GM18873 (cell line): ENCODE results near the gene LPP.

Source experiments
- ATAC-seq: cut with Tn5 transposase; IDR thresholded peaks from one replicate; pipeline ENCODE4 v1.9.1; 2021; ENCODE audit warnings: mild to moderate bottlenecking, moderate library complexity, moderate number of reproducible peaks; ENCODE audit not compliant: unreplicated experiment, low FRiP score

LPP gene

DNA sequence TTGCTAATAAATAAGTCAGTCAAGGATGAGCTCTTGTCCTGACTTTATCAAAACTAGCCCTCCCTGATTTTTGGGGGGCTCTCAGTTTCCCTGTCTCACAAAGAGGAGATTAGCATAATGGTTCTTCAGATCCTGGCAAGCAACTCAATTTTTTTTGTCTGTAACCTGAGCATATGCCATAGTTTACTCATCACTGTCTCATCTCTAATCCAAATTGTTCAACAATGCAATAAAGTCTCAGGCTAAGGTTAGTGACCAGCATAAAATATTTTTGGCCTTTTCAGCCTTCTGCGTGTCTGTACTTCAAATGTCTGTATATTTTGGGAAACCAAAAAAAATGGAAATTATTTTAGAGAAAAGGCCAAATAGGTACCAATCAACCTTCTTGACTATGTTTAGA is 552.2 kb downstream of the LPP start:
- no peak for ATAC-seq

DNA sequence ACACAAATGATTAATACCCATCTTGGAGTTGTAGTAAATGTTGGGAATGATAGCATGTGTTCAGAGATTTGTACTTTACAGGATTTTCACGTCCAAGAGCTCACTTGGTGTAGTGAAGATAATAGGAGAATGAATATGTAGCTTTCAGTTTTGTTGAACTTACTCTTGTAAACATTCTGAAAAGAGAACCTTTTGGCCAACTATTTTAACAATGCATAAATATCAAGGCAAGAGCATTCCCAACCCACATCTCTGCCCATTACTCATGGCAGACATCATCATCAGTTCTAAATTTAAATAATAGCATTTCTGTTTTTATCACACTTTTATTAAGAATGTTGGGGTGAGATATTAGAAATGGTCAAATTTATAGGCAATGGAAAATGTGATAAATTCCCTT is 552.6 kb downstream of the LPP start:
- no peak for ATAC-seq

DNA sequence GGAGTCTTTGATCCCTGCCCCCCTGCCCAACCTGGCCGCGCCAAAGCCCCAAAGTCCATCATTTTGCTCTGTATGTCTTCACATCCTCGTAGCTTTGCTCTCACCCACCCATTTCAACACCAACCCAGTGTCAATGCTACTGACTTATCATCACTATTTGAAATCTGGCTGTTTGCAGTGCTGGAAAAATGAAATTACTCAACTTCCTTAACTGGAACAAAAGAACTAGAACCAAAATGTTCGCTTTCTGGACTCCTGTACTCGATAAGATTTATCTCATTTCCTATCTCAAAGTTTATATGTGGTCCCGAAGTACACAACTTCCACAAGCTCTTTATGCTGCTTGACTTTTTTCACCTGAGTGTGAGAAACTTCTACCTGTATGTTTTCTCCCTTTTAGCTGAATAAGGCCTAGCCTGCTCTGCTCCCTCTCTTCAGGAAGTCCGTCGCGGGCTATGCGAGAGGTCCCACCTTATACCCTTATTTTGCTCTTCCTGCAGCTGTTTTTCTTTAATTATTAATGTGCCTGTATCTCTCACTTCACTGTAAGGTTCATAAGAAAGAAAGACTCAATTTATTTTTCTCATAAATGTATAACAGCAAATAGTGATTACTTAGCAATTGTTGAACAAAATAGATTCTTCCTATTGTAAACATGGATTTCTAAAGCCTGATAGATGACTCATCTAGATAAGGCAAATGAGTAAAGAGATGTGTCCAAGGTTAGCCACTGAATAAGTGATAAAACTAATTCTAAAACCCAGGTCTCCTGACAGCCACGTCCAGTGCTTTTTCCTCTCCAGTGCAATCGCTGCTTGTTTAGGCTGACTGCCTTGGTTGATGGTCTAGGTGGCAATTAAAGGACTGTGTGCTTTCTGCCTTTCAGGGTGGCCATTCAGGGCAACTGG is 553.7 kb downstream of the LPP start:
- ATAC-seq = no peak

DNA sequence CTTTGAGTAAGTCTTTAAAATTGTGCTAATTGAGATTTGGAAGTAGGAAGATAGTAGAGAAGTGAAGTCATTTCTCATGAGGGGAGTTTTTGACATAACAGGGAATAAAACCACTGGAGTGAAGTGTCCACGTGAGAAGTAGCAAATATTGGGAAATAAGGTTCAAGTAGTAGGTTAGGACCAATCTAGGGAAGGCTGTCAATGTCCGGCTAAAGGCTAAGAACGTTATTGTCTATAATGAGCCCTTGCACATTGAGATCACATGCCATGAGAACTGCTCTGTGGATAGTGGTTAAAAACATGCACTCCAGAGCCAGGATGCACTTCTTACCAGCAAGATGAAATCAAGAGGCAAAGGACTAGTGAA is 557.9 kb downstream of the LPP start:
- no peak for ATAC-seq

DNA sequence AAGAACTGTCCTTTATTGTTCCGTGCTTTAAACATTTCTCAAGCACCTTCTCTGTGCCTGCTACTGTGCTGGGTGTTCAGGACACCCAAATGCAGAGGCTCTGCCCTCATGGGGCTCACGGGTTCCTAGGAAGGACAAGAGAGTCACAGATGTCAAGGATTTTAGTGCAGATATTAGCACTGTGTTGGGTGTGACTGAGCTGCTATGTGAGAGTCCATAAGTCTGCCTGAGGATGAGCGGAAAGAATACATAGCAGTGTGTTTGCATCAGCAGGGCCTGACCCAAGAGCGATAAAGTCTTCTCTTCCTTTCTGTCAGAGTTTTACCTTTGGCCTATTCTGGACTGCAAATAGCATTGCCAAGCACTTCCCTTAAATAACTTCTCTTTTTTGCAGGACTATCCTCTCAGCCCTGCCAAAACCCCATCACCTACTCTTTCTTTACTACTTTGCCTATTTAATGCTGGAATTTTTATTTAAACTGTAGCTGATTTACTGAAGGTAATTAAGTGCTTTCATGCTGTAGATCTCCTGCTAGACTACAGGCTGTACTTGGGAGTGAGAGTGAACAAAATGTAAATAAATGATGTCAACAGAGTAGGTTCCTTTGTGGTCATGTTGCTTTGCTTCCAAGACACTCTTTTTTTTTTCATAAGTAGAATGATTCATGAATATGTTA is 558.4 kb downstream of the LPP start:
- ATAC-seq = no peak

DNA sequence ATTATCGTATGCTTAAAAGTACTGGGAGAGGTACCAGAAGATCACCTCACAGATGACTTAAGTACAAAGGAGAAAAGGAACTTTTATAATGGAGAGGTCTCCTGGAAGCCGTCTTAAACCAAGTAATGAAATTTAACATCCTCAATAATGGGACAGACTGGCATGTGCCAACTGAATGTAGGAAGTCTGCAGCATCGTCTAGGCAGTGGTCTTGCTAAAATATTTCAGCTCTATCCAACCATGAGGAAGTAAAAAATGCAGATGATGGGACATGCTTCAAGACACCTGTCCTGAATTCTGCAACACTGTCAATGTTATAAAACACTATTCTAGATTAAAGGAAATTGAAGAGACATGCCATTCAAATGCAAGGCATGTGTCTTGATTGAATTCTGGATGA is 559.0 kb downstream of the LPP start:
- no peak for ATAC-seq

DNA sequence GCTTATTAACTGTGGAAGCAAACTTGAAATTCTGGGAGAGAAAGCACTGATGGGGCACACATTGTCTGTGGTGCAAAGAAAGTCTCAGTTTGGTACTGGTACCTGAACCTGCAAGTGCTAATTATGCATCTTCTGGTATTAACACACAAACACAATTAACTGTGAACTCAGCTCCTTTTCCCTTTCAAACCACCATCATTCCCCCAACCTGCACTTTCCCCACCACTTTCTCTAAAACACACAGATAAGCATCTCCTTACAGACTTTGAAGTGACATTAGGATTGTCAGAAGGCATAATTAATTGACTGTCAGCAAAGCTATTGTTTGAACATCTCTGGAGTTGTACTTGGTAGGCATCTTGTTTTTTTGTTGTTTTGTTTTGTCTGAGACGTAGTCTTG is 565.6 kb downstream of the LPP start:
- no peak for ATAC-seq

DNA sequence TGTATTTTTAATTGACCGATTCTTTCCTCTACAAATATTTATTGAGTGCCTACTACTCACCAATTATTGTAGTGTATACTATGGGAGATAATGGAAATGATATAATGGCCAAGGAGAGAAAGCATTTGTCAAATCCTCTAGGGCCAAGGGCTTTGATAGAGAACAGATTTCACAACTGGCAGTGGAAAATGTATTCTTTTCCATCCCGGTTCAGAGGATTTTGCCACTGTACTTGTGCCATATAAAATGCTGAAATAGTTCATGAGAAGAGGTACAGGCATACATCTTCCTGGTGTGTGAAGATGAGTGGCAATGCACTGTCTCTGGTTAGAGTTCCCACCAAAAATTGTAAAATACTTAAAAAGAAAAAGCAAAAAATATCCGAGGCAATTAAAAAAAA is 566.3 kb downstream of the LPP start:
- ATAC-seq = no peak

DNA sequence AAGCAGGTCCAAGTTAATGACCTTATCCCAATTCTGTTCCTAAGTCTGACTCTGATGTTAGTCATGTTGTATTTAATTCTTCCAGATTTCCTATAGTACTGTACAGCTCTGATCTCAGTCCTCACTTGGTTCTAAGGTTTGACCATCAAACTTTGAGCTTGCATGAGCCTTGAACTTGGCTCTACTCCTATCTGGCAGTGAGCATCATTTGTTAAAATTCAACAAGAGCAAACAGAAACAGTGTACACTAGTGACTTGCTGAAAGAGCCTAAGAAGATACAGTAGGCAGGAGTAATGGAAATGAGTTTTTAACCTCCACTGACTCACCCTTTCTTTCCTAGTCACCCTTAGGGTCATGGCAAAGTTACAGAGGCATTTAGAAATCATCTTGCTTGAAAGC is 566.7 kb downstream of the LPP start:
- ATAC-seq = no peak

DNA sequence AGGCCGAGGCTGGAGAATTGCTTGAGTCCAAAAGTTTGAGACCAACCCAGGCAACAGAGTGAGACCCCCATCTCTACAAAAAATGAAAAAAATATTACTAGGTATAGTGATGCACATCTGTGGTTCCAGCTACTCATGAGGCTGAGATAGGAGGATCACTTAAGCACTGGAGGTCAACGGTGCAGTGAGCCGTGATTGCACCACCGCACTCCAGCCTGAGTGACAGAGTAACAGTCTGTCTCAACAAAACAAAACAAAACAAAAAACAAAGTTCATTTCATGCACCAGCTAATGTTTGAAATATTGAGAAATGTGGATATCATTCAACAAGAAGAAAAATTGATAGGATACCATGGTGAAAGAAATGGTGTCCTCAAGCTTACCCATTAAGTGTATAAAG is 567.4 kb downstream of the LPP start:
- ATAC-seq = no peak

DNA sequence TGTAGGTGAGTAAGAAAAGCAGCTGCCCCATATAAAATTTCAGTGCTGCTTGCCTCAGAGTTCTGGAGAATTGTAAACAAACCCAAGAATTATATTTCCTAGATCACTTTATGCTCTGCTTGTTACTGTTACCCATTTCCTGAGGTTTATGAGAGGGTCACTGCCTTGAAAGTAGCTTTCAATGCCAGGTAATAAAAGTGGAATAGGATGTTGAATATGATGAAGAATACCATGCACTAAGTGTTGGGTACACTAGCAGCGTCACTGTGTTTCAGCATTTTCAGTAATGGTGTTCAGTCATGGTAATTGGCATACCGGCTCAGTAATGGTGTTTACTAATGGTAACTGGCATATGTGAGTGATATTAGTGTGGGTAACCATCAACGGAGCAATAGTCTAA is 568.0 kb downstream of the LPP start:
- ATAC-seq = no peak

DNA sequence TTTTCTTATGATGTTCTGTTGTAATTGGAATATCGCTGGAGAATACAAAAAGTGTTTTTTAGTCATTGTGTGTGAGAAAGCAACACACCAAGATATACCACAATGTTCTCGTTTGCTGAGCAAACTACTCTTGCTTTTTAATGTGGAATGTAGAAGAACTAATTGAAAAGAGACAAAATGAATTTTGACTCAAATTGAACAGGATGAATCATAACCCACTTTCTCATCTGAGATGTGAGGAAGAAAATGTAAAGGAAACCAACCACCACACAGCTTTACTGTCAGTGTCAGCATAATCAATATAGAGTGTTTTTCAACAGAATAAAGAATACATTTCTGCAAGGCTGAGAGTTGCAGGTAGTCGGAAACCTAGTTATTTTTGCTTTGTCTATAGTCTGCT is 569.0 kb downstream of the LPP start:
- no peak for ATAC-seq

DNA sequence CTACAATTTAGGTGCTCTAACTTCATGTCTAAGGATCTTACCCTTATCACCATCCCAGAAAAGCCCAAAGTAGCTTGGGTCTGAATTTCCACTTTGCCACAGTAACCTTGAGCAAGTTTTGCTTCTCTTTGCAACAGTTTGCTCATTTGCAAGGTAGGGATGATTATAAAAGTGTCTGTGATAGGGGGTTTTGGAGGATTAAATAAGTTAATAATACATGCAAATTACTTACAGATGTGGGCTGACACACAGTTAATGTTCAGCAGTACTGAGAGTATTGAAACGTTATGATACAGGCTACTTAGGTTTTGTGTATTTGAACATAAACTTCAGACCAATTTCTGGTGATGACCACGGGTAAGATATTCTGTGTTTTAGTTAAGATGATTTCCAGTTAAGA is 573.1 kb downstream of the LPP start:
- no peak for ATAC-seq

DNA sequence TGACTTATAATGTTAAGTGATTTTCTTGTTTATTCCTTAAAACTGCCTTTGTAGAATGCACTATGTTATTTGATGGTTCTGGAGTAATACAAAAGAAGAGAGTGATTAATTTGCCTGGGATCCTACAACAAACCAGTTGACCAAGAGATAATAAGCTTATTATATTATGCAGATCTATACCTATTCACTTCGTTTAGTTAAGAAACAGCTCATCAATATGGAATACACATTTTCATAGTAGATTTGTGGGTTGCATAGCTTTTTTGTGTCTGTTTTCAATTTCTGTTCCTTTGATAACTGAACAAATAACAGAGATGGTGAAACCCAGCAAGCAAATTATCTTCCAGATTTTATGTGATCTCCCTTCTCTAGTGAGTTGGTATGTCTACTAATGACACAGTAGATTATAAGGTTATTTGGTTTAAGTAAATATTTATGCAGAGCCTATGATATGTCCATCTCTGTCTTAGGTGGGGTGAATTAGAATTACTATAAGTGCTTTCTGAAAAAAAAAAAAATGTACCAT is 574.5 kb downstream of the LPP start:
- ATAC-seq = no peak

DNA sequence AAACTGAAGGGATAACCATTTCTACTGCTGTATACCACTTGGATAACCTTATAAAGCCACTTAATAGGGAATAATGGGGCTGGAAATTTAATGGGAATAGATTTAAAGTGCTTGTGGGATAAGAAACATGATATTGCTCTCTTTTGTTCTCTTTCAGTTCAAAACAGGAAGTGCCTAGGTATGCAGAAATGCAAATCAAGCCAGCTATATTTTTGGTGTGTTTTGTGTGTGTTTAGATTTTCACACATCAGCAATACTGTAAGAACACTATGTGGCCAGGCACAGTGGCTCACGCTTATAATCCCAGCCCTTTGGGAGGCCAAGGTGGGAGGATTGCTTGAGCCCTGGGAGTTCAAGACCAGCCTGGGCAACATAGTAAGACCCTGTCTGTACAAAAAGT is 575.5 kb downstream of the LPP start:
- no peak for ATAC-seq

DNA sequence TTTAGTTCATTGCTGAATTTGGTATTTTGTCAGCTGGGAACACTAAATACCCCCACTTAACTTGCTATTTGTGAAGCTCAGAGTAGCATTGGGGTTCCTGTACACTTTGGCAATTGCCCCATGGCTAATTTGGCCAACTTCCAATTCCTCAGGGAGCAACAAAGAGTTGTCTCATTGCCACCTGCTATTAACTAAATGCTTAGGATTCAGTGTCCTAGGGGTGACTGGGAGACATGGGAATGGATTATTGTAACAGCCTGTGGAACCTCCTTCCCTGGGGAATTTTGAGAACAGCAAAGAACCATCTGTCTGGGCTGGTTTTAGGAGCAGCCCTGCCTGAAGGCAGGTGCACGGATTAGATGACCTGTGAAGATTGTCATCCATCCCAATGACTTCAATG is 580.4 kb downstream of the LPP start:
- ATAC-seq = no peak

DNA sequence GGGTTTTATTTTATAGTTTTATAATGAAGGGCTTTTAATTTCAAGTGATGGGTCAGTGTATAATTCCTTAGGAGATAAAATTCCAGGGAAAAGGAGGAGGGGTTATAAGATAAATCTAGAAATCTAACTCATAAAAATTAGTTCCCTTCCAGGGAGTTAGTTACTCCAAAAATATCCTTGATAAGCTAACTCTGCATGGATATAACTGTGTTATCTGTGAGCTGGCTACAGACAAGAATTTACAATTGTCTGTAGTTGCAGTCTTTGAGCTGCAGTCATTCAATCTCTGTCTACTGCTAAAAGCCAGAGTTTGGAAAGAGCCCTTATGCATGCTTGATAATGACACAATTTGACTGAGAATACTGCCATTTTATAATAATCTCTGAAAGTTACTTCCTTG is 585.6 kb downstream of the LPP start:
- ATAC-seq = no peak

DNA sequence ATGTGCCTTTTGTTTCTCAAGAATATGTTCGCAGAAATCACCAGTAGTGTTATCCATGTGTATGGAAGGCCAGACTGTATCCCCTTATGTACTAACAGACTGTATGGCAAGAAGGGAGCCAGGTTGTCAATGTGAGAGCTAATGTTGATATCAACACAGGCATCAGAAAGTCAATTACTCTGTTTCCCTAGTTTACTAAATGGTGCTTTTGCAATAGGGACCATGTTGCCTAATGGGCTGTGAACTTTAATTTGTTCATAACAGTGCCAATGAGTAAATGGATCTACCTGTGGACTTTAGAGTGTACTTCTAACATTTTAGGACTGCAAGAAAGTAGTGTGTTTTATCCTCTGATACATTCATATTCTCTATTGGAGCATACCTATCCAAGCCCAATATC is 586.1 kb downstream of the LPP start:
- no peak for ATAC-seq

DNA sequence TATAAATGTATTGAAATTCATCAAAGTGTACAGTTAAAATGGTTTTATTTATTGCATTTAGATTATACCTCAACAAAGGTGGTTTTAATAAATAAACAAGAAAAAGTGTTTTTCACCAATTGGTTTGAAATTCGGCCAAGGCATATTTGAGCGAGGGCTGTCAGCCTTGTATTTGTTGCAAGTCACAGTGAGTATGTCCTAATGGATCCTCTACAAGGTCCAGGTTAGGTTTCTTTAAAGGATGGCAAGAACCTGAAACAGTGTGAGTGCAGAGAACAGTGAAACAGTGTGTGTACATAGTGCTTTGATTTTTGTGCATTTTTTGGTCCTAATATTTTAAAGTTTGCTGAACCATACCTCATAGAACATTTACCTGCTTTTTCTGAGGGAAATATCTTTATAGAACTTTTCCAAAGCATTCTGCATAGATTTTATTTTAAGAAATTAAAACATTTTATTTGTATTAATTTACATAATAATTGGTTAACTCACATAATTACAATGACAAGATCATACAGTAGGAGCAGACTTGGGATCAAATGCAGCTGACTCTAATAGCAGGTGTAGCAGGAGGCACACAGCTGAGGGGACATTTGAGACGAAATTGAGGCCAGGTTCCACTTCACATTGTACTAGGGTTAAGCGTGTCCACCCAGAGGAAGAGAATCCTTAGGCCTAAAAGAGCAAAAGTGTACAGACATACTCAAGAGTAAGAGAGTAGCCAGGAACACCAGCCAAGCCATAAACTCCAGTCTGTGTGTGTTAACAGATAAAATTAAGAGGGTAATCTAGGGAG is 589.0 kb downstream of the LPP start:
- ATAC-seq = no peak

DNA sequence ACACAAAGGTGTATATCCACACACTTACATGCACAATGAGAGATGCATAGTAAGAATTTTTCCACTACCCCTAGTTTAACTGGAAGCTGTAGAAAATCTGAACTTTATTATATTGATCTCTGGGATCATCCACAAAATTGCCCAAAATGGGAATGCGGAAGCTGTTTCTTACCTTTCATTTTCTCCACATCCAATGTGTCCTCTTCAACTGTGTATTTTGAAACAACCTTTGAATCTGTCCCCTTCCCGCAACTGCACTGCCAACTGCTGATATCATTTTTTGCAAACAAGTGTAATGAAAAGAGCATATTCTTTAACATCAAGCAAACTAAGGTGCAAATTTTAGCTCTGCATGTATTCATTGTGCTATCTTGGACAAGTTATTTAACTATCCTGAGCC is 590.2 kb downstream of the LPP start:
- ATAC-seq = no peak

DNA sequence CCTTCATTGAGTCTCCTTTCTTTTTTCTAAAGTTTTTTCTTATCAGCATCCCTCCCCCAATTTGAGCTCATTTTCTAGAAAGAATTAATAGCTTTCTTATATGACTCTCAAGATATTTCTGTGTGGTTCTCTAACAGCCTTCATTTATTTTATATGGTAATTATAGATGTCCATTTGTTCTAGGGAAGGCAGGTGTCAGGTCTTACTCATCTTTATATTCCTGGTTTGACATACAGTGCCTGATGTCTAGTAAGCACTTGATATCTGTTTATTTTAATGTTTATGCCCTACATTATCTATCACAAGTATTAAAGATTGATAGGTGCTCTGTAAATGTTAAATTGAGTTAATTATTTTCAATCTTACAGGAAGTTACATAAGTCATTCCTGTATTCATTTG is 591.1 kb downstream of the LPP start:
- ATAC-seq = no peak
